Activated B cell treated with CpG ODN at 0.5 μM for 24 hours (primary cell): ENCODE results near the gene TMEM94. TPM values are rescaled to one million over a fixed set of nuclear protein-coding genes. Genes with fewer than 3 reads are reported as not detected.

Experiments
- ATAC-seq: fragments of 200-7000 bp; cut with Tn5 transposase; one replicate; pipeline ENCODE4 v1.10.0; 2021; ENCODE audit warnings: low read depth, mild to moderate bottlenecking, moderate library complexity
- CTCF ChIA-PET: fragments of 350-600 bp; sonication (Branson Sonifier 250); formaldehyde crosslinking; loops from one replicate; lab custom pipeline; 2021; ENCODE audit warnings: antibody characterized with exemption; lab: Charles Lee
- POLR2A ChIA-PET: fragments of 350-600 bp; sonication (Branson Sonifier 250); formaldehyde crosslinking; loops from one replicate; lab custom pipeline; 2021; ENCODE audit warnings: antibody characterized with exemption; lab: Charles Lee
- DNase-seq: peaks from one replicate; pipeline ENCODE4 v3.0.0; 2022
- H3K27ac Mint-ChIP-seq: one replicate; pipeline ENCODE4 v1.8.0; 2020; ENCODE audit warnings: mixed read lengths
- H3K27me3 Mint-ChIP-seq: one replicate; pipeline ENCODE4 v1.8.0; 2021; ENCODE audit warnings: mixed read lengths
- H3K36me3 Mint-ChIP-seq: one replicate; pipeline ENCODE4 v1.8.0; 2021; ENCODE audit warnings: low read depth, mixed read lengths
- H3K4me1 Mint-ChIP-seq: one replicate; pipeline ENCODE4 v1.8.0; 2021; ENCODE audit warnings: mixed read lengths
- H3K4me3 Mint-ChIP-seq: one replicate; pipeline ENCODE4 v1.8.0; 2020; ENCODE audit warnings: mild to moderate bottlenecking, mixed read lengths
- H3K9me3 Mint-ChIP-seq: one replicate; pipeline ENCODE4 v1.8.0; 2020; ENCODE audit warnings: mixed read lengths
- intact Hi-C: fragments of 100-400 bp; cut with micrococcal nuclease; formaldehyde crosslinking; loops from one replicate; pipeline ENCODE4 v1.15.1; 2024
- total RNA-seq: library from RNA; stranded (reverse); gene quantifications from 2 replicates; pipeline ENCODE4 v1.2.3, GENCODE V29; 2022
- TF ChIP-seq, protein P1 (sequence below): fragments of 200-600 bp; IDR thresholded peaks from one replicate; pipeline ENCODE4 v1.8.0; 2022; ENCODE audit warnings: antibody characterized with exemption, mild to moderate bottlenecking

The TMEM94 gene
- total RNA-seq, 1 donor from 2014 or later: 86.6 TPM

GRCh38 chr17:75514919-75515495 lies 58.6 kb downstream of the TMEM94 start:
- no peaks in the 10 kb centered on the region for H3K9me3 Mint-ChIP-seq
- intact Hi-C loops: loop anchor here (1.0 to 5.0 kb wide), 3 partner anchors 11 to 243 kb away; partner anchors contain the start of gene MIF4GD
- ChIA-PET CTCF (no interaction called here), POLR2A (no interaction called here)
- DNase-seq (no peak), ATAC-seq (no peak)
- peaks cover 10% of the 10 kb centered on the region for H3K36me3 Mint-ChIP-seq
- peak overlapping the region; percentile 82 for H3K4me3 Mint-ChIP-seq
- TF ChIP-seq, protein P1, sequence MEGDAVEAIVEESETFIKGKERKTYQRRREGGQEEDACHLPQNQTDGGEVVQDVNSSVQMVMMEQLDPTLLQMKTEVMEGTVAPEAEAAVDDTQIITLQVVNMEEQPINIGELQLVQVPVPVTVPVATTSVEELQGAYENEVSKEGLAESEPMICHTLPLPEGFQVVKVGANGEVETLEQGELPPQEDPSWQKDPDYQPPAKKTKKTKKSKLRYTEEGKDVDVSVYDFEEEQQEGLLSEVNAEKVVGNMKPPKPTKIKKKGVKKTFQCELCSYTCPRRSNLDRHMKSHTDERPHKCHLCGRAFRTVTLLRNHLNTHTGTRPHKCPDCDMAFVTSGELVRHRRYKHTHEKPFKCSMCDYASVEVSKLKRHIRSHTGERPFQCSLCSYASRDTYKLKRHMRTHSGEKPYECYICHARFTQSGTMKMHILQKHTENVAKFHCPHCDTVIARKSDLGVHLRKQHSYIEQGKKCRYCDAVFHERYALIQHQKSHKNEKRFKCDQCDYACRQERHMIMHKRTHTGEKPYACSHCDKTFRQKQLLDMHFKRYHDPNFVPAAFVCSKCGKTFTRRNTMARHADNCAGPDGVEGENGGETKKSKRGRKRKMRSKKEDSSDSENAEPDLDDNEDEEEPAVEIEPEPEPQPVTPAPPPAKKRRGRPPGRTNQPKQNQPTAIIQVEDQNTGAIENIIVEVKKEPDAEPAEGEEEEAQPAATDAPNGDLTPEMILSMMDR: no peak
- H3K4me1 Mint-ChIP-seq: peaks cover 22% of the 10 kb centered on the region
- H3K27me3 Mint-ChIP-seq: no peaks in the 10 kb centered on the region
- H3K27ac Mint-ChIP-seq: no peak overlapping the region

DNA sequence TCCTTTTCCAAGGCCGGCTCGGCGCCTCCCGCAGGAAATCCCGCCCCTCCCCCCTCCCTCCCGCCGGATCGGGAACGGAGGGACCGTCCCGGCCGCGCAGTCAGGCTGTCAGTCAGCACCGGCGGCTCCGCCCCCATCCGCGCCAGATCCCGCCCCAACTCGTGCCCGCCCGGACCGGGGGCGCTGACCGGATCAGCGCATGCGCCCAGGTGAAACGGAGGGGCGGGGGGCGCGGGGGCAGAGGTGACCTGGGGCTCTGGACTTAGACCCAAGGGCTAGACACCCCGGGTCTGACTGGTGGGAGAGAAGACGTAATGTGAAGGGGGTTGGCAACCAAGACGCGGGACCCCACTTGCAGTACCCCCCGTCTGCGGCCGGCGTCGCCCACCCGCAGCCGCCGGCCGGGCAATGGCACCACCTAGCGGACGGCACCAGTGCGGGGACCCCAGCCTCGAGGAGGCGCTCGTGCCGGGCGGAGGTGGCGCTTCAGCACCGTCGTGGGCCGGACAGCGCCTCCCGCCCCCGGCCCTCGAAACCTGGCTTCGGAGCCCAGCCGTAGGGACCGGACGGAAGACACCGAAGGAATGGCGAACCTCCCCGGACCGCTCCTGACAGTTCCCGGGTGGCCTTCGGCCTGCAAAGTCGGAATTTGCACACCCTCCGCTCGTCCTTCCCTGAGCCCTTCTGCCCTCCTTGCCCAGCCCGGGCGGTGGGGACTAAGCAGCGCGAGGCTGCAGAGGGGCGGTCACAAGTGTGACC lies 59.2 kb downstream of the TMEM94 start, which contains the start of gene CASKIN2:
Gene CASKIN2 (minus strand): TSS at position 42 of the 759 bp plus-strand sequence. CDS start 1,733 bp downstream, outside the sequence.
- H3K4me1 Mint-ChIP-seq: peaks cover 22% of the 10 kb centered on the region
- intact Hi-C loops: loop anchor here (1.0 to 5.0 kb wide), 10 partner anchors 10 to 243 kb away; partner anchors contain the start of genes GRB2, LLGL2, MIF4GD and SLC25A19
- TF ChIP-seq, protein P1: peak; percentile 43

DNA sequence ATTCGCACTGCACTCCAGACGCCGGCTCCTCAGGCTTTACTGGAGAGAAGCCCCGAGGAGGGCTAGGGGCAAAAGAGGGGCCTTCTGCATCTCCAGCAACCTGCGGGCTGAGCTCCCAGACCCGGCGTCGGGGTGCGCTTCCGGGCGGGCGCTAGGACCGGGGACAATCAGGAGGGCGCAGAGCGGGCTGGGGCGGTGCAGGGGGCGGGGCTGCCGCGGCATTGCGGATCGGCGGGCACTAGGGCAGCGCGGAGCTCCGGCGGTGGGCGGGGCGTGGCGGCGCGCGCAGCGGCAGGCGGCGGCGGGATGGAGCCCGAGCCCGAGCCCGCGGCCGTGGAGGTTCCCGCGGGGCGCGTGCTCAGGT lies 59.8 kb downstream of the TMEM94 start, which contains the start of gene TSEN54:
Gene TSEN54 (plus strand): TSS at position 274 of the 364 bp plus-strand sequence. CDS start 33 bp downstream, at position 307.
- Mint-ChIP-seq H3K27ac (peak within 1 kb of the TSS; percentile 11), H3K4me1 (peaks cover 22% of the 10 kb centered on the region), H3K27me3 (no peaks in the 10 kb centered on the region), H3K36me3 (peaks cover 10% of the 10 kb centered on the region), H3K9me3 (no peaks in the 10 kb centered on the region), H3K4me3 (peak within 1 kb of the TSS; percentile 82)
- DNase-seq: peak; percentile 95
- ChIA-PET CTCF (interaction anchor here (0.6 to 1.8 kb wide), 12 partner anchors 10 to 246 kb away, joined by 3 to 16 read pairs (median 4); partner anchors contain the start of genes LLGL2, MIF4GD, SLC25A19 and SMIM5), POLR2A (interaction anchor here (0.6 to 1.9 kb wide), 19 partner anchors 9 to 965 kb away, joined by 3 to 38 read pairs (median 4); partner anchors contain the start of genes GGA3, LLGL2, MIF4GD and MRPS7)
- TF ChIP-seq, protein P1: no peak
- peak; percentile 83 for ATAC-seq
- intact Hi-C loops: loop anchor here (1.0 to 5.0 kb wide), 9 partner anchors 9 to 244 kb away; partner anchors contain the start of genes GRB2, LLGL2, MIF4GD and SLC25A19

More for the DNA sequence above, 59.2 kb downstream of the TMEM94 start, which contains the start of gene CASKIN2:
- DNase-seq (peak; percentile 80), ATAC-seq (peak; percentile 68)
- CTCF ChIA-PET: interaction anchor here (0.6 to 1.4 kb wide), 7 partner anchors 10 to 246 kb away, joined by 3 to 16 read pairs (median 4); partner anchors contain the start of gene LLGL2
- Mint-ChIP-seq H3K9me3 (no peaks in the 10 kb centered on the region), H3K36me3 (peaks cover 10% of the 10 kb centered on the region), H3K27me3 (no peaks in the 10 kb centered on the region), H3K4me3 (peak within 1 kb of the TSS; percentile 82), H3K27ac (no peak within 1 kb of the TSS)
- POLR2A ChIA-PET: interaction anchor here (0.7 to 1.9 kb wide), 13 partner anchors 9 to 340 kb away, joined by 3 to 38 read pairs (median 5); partner anchors contain the start of genes GGA3, LLGL2, MRPS7 and SLC25A19

DNA sequence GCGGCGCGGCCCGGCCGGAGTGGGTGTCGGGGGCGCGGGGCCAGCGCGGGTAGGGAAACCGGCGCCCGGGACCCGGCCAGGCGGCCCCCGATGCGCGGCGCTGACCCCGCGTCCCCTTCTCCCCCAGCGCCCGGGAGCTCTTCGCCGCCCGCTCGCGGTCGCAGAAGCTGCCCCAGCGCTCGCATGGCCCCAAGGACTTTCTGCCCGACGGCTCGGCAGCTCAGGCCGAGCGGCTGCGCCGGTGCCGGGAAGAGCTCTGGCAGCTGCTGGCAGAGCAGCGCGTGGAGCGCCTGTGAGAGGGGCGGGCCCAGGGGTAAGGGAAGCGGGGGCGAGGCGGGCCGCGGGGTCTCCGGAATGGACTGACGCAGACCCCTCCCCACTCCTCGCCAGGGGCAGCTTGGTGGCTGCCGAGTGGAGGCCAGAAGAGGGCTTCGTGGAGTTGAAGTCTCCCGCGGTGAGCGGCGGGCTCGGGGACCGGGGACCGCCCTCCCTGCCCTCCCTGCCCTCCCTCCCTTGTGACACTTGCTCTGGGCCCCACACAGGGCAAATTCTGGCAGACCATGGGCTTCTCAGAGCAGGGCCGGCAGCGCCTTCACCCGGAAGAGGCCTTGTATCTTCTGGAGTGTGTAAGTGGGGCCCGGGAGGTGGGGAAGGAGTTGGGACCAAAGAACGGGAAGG lies 60.3 kb downstream of the TMEM94 start:
- POLR2A ChIA-PET: interaction anchor here (0.6 to 1.9 kb wide), 20 partner anchors 8 to 965 kb away, joined by 3 to 38 read pairs (median 4); partner anchors contain the start of genes GGA3, LLGL2, MIF4GD and MRPS7
- H3K9me3 Mint-ChIP-seq: no peaks in the 10 kb centered on the region
- intact Hi-C loops: loop anchor here (1.0 to 5.0 kb wide), 9 partner anchors 9 to 244 kb away; partner anchors contain the start of genes GRB2, LLGL2, MIF4GD and SLC25A19

More for the DNA sequence above, 60.3 kb downstream of the TMEM94 start:
- Mint-ChIP-seq H3K27ac (no peak overlapping the region), H3K36me3 (peaks cover 12% of the 10 kb centered on the region), H3K4me3 (peak overlapping the region; percentile 76), H3K27me3 (no peaks in the 10 kb centered on the region), H3K4me1 (peaks cover 22% of the 10 kb centered on the region)
- CTCF ChIA-PET: interaction anchor here (0.6 to 1.8 kb wide), 12 partner anchors 9 to 247 kb away, joined by 3 to 16 read pairs (median 4); partner anchors contain the start of genes LLGL2, MIF4GD, SLC25A19 and SMIM5
- TF ChIP-seq, protein P1: no peak
- DNase-seq: no peak
- peak; percentile 11 for ATAC-seq
